Gastrocnemius medialis (tissue), 4 donors: ENCODE data around the gene ASPG.

ENCODE experiments used
- POLR2A ChIP-seq, 2 donors: fragments of 450-650 bp; IDR thresholded peaks; one replicate each; pipeline ENCODE4 v1.6.1; 2017; ENCODE audit warnings: antibody characterized with exemption in 2 of 2, mild to moderate bottlenecking in 2 of 2, moderate library complexity in 2 of 2
- TF ChIP-seq, protein P1 (sequence below), 5 experiments: fragments of 450-650 bp in 3 of 5; fragments of 200-600 bp in 2 of 5; sonication (generic) in 2 of 5; IDR thresholded peaks in 4 of 5; conservative IDR thresholded peaks in 1 of 5; 1 replicate in 4 of 5; 2 replicates in 1 of 5; pipeline ENCODE4 v1.5.1; 2016 to 2019; ENCODE audit warnings: antibody characterized with exemption in 5 of 5, mild to moderate bottlenecking in 3 of 5, moderate library complexity in 3 of 5

DNA sequence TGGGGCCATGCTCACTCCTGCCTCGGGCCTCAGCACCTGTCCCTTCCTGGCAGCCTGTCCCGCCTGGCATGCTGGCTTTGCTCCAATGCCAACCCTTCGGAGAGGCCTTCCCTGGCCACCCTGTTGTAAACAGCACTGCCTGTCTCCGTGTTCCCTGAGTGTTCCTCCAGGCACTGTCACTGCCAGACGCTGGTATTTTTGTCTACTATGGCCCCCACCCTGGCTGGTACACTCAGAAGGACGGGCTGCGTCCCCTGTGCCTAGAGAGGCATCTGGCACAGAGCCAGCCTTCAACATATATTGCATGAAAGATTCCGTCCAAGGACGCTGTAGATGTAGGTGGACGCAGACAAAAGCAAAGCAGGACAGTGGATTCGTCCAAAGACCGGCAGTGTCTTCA, 2.7 kb upstream of the ASPG start:
- TF ChIP-seq, protein P1, sequence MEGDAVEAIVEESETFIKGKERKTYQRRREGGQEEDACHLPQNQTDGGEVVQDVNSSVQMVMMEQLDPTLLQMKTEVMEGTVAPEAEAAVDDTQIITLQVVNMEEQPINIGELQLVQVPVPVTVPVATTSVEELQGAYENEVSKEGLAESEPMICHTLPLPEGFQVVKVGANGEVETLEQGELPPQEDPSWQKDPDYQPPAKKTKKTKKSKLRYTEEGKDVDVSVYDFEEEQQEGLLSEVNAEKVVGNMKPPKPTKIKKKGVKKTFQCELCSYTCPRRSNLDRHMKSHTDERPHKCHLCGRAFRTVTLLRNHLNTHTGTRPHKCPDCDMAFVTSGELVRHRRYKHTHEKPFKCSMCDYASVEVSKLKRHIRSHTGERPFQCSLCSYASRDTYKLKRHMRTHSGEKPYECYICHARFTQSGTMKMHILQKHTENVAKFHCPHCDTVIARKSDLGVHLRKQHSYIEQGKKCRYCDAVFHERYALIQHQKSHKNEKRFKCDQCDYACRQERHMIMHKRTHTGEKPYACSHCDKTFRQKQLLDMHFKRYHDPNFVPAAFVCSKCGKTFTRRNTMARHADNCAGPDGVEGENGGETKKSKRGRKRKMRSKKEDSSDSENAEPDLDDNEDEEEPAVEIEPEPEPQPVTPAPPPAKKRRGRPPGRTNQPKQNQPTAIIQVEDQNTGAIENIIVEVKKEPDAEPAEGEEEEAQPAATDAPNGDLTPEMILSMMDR (IDR thresholded peaks at IDR 0.05 in 4 of 5, conservative IDR thresholded peaks at IDR 0.05 in 1 of 5) = no peak
- TF ChIP-seq POLR2A (IDR thresholded peaks at IDR 0.05) = no peak
